ENCODE measurements around the gene CD27.

GRCh38 chr12:6418796-6419195, 26.0 kb upstream of the CD27 start:
- TF ChIP-seq CTCF (IDR thresholded peaks at IDR 0.05; ENCODE audit: insufficient read depth, low read length, poor library complexity, severe bottlenecking) (no peak), EZH2phosphoT487 (conservative IDR thresholded peaks at IDR 0.05; ENCODE audit: low read length) (no peak)

Data from SU-DHL-6 (cell line).